Ovary (tissue), 3 donors: ENCODE measurements around the gene USP47.

ENCODE experiments used
- CTCF ChIP-seq, 3 donors: fragments of 450-650 bp in 2 of 3; fragments of 200-600 bp in 1 of 3; IDR thresholded peaks; one replicate each; pipeline versions ENCODE4 v1.5.1 to v1.8.0; 2016 to 2022; ENCODE audit warnings: antibody characterized with exemption in 3 of 3, mild to moderate bottlenecking in 1 of 3
- EP300 ChIP-seq: sonication (generic); formaldehyde crosslinking; IDR thresholded peaks from one replicate; pipeline ENCODE4 v1.6.1; 2017; ENCODE audit warnings: antibody characterized with exemption
- POLR2A ChIP-seq: fragments of 450-650 bp; IDR thresholded peaks from one replicate; pipeline ENCODE4 v1.6.1; 2017; ENCODE audit warnings: antibody characterized with exemption, mild to moderate bottlenecking, moderate library complexity
- donor health status: DM: no; HTN: no; CAD: no.

DNA sequence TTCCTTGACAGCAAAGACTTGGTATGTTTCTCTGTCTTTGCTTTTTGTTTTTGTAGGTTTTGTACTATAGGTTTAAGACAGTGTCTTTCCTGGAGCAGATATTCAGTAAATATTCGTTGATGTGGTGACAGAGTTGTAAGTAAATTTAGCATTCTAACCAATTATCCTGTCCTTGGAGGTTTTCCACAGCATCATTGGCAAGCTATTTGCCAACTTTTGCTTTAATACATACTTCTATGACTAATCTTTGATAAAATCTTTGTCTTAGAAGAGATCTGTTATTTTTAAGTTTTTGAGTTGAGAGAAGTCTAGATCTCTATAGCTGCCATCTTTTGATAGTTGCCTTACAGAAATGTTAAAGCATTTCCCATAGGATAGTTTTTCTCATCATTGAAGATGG is 3.8 kb downstream of the USP47 start:
- TF ChIP-seq CTCF (IDR thresholded peaks at IDR 0.05) (no peak), POLR2A (no peak), EP300 (no peak)
